GM18867 (cell line): ENCODE results near the gene KCNAB2.

ENCODE experiments used
- ATAC-seq: cut with Tn5 transposase; IDR thresholded peaks from one replicate; pipeline ENCODE4 v1.9.1; 2021; ENCODE audit warnings: mild to moderate bottlenecking, moderate library complexity; ENCODE audit not compliant: unreplicated experiment

The KCNAB2 gene

GRCh38 chr1:6124746-6125365 is 79.2 kb downstream of the KCNAB2 start:
- no peak for ATAC-seq

DNA sequence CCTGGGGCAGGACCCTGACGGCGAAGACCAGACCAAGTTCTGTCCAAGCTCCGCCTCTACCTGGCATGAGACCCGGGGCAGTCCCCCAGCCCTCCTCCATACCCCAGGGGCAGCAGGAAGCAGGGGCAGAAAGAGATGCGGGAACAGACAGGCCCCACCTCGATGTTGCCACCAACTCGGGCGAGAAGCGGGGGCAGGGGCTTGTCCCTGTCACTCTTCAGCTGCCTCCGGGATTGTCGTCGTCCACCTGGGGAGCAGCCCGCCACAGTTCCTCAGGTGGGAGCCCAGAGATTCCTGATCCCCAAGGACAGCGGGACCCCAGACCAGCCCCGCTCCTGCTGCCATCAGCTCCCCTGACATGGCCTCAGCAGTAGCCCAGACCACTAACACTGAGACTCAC is 79.7 kb downstream of the KCNAB2 start:
- no peak for ATAC-seq

- ATAC-seq = no peak
Measured at GRCh38 chr1:6126028-6126427, 80.3 kb downstream of the KCNAB2 start.

DNA sequence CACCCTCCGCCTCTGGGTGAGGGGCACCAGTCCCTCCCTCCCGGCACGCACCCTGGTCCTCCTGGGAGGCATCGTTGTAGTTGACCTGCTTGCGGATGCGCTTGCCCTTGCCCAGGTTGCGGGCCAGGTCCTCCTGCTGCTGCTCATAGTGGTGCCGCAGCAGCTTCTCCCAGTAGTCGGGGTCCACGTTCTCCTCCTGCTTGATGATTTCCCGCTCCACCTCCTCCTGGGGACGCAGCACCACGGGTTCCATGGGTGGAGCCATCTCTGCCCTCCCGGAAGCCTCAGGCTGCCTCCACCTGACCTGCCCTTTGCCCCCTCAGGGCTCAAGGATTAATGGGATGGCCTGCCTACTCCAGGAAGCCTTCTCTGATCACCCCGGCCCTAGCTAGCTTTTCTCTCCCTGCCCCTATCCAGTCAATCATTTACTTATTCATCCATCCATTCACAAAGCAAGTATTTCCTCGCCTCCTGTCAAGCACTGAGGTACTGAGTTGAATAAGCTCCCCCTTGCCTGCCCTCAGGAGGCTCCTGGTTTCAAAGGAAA is 80.9 kb downstream of the KCNAB2 start:
- no peak for ATAC-seq

DNA sequence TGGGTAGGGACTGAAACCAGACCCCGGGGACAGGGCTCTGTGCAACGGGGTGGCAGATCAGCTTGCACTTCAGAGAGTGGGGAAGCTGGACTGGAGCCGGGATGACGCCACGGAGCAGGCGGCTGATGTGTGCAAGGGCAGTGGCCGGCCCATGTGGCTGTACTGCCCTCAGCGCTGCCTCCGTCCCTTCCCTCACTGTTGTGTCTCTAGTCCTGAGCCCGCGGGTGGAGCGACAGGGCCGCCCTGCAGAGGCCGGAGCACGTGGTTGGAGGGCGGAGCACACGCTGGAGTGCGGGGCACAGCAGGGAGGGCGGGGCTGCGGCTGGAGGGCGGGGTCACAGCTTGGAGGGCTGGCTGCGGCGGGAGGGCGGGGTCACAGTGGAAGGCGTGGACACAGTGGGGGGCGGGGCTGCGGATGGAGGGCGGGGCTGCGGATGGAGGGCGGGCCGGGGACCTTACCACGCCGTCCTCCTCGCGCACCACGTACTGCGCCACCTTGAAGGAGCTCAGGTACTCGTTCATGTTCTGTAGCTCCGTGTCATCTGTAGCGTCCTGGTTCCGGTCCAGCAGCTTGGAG is 82.0 kb downstream of the KCNAB2 start:
- ATAC-seq = no peak

GRCh38 chr1:6128276-6129081 is 82.8 kb downstream of the KCNAB2 start:
- ATAC-seq = no peak

DNA sequence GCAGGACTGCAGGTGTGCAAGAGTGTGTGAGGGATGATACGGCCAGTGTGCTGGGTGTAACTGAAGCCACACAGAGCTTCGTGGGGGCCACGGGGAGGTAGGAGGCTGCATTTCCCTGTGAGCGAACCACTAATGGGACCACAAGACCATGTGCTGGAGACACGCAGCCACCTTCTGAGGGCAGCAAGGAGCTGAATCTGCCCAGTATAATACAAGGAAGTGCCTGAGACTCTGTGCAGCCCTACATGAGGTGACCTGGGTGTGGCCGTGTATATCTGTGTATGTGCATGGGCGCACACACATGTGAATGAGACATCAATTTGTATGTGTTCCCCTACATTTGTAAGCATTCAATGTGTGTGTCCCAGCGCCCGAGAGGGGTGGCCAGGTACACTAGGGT is 83.6 kb downstream of the KCNAB2 start:
- no peak for ATAC-seq

DNA sequence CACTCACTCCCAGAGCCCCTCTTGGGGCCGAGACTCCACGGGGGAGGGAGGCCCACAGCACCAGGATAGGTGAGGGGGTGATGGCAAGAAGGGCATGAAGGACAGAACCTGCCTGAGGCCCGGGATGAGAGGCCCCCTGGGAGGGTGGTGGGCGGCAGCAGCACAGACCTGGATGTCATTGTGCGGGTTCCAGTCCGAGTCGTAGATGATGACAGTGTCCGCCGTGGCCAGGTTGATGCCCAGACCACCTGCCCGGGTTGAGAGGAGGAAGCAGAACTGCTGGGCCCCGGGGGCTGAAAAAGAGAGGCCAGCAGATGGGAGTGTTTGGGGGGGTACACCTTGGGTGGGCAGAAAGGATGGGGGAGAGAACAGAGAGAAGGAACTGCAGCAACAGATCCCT is 84.3 kb downstream of the KCNAB2 start:
- ATAC-seq = no peak

GRCh38 chr1:6130596-6130995 is 84.9 kb downstream of the KCNAB2 start:
- ATAC-seq = no peak

DNA sequence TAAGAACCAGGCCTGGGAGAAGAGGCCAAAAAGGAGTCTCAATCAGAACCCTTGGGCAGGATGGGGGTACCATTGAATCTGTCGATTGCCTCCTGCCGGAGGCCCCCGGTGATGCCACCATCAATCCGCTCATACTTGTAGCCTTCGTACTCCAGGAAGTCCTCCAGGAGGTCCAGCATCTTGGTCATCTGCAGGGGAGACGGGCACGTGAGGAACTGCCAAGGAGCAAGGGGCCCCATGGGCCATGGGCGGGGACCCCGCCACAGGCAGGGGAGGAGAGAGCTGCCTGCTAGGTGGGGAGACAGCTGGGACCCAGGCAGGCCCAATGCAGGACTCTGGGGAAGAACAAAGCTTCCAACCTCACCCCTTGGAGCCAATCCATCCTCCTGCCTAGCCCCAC is 85.9 kb downstream of the KCNAB2 start:
- no peak for ATAC-seq

- no peak for ATAC-seq
Measured at GRCh38 chr1:6133146-6133895, 87.6 kb downstream of the KCNAB2 start.

DNA sequence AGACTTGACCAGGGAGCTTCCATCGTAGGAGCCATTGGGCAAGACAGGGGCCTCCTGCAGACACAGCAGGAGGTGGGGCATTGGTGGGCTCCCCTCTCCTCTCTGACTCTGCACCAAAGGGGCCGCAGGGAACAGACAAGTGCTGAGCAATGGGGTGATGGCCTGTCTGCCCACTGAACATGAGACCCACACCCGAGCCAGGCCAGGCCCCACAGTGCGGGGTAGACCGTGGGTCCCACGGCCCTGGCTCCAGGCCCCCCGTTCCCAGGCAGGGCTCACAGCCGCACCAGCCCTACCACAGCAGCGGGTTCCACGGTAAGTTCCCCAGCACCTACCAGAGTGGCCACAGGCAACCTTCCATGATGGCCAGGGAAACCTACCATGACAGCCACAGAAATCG is 88.5 kb downstream of the KCNAB2 start:
- ATAC-seq = no peak

GRCh38 chr1:6134741-6135510 is 89.2 kb downstream of the KCNAB2 start:
- no peak for ATAC-seq

DNA sequence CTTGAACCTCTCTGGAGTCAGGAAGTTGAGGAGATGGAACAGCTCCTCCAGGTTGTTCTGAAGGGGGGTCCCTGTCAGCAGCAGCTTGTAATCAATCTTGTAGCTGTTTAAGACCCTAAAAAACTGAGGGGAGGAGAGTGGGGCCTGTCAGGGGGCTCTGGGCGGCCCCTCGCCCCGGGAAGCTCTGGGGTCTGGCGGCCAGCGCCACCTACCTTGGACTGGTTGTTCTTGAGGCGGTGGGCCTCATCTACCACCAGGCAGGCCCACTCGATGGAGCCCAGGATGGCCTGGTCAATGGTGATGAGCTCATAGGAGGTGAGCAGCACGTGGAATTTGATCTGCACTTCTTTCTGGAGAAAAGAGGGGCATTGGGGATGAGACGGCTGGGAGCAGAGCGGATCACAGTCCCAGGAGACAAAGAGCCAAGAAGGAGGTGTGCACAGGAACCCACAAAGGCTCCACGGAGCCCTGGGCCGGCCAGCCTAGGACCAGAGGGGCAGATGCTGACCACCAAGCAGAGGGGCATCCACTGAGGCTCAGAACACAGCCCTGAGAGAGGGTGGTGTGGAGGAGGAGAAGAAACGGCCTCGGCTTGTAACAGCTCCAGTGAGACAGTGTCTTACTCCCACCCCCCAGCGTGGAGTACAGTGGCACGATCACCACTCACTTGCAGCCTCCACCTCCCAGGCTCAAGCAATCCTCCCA is 91.0 kb downstream of the KCNAB2 start:
- ATAC-seq = no peak

DNA sequence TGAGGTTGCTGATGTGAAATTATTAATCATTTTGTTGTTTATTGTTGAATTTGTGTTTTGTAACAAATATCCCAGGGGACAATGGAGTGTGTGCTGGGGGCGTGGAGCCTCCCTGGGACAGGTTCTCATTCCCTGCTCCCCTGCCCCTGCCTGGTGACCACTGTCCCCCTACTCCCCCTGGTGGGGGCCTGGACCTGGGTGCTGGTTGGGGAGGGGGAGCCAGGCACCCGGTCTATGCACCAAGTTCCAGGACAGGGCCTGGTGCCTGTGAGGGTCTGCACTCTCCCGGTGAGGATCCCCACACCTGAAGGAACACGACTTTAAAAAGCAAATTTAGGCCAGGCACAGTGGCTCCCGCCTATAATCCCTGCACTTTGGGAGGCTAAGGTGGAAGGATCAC is 92.1 kb downstream of the KCNAB2 start:
- no peak for ATAC-seq

- ATAC-seq = no peak
Measured at GRCh38 chr1:6140413-6140812, 94.7 kb downstream of the KCNAB2 start.

- ATAC-seq = no peak
Measured at GRCh38 chr1:6141592-6141991, 95.9 kb downstream of the KCNAB2 start.

- ATAC-seq = no peak
Measured at GRCh38 chr1:6142036-6142621, 96.4 kb downstream of the KCNAB2 start.

DNA sequence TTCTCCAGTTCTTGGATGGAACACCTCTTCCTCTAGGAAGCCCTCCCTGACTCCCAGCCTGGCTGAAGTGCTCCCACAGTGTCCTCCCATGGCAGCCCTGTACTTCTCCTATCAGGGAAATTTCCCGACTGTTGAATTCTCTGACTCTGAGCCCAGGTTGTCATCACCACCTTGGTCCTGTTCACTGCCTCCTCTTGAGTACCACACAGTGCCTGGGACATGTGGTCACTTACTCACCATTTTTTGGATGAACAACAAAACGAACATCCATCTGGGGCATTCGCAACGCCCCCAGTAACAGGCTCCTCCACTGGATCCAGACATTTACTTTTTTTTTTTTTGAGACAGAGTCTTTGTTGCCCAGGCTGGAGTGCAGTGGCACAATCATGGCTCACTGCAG is 97.0 kb downstream of the KCNAB2 start:
- no peak for ATAC-seq

- ATAC-seq = no peak
Measured at GRCh38 chr1:6143395-6143794, 97.7 kb downstream of the KCNAB2 start.
